ENCODE data around the gene ASXL1.

ASXL1 gene

GRCh38 chr20:32429343-32429742 is 71.2 kb downstream of the ASXL1 start:
- no peak for TF ChIP-seq CTCF (conservative IDR thresholded peaks at IDR 0.05; ENCODE audit: low read depth)
- no peak overlapping the region for H3K27ac ChIP-seq
- CTCF ChIA-PET = no interaction called here
- POLR2A ChIA-PET (ENCODE audit: low non-redundant PET) = no interaction called here
- DNase-seq (ENCODE audit: low spot score) = no peak

- no peak for DNase-seq (ENCODE audit: low spot score)
- no peak for TF ChIP-seq CTCF (conservative IDR thresholded peaks at IDR 0.05; ENCODE audit: low read depth)
- POLR2A ChIA-PET (ENCODE audit: low non-redundant PET) = no interaction called here
- no peak overlapping the region for H3K27ac ChIP-seq
- CTCF ChIA-PET = no interaction called here
These were observed 71.7 kb downstream of the ASXL1 start for GRCh38 chr20:32429745-32430360.

- no peak overlapping the region for H3K27ac ChIP-seq
- CTCF ChIA-PET = no interaction called here
- DNase-seq (ENCODE audit: low spot score) = no peak
- no peak for TF ChIP-seq CTCF (conservative IDR thresholded peaks at IDR 0.05; ENCODE audit: low read depth)
- POLR2A ChIA-PET (ENCODE audit: low non-redundant PET) = no interaction called here
These were observed 73.3 kb downstream of the ASXL1 start for GRCh38 chr20:32431457-32431856.

GRCh38 chr20:32432277-32432676 is 74.1 kb downstream of the ASXL1 start:
- no peak overlapping the region for H3K27ac ChIP-seq
- ChIA-PET CTCF (no interaction called here), POLR2A (ENCODE audit: low non-redundant PET) (no interaction called here)
- DNase-seq (ENCODE audit: low spot score) = no peak
- no peak for TF ChIP-seq CTCF (conservative IDR thresholded peaks at IDR 0.05; ENCODE audit: low read depth)

GRCh38 chr20:32433311-32434021 is 75.3 kb downstream of the ASXL1 start:
- TF ChIP-seq CTCF (conservative IDR thresholded peaks at IDR 0.05; ENCODE audit: low read depth) = no peak
- DNase-seq (ENCODE audit: low spot score) = no peak
- CTCF ChIA-PET = no interaction called here
- H3K27ac ChIP-seq = 0 out of 2 replicates have a peak overlapping the region, but pooled peaks have one; percentile 10
- POLR2A ChIA-PET (ENCODE audit: low non-redundant PET) = no interaction called here

- ChIA-PET POLR2A (ENCODE audit: low non-redundant PET) (no interaction called here), CTCF (no interaction called here)
- DNase-seq (ENCODE audit: low spot score) = no peak
- no peak for TF ChIP-seq CTCF (conservative IDR thresholded peaks at IDR 0.05; ENCODE audit: low read depth)
- no peak overlapping the region for H3K27ac ChIP-seq
These were observed 76.3 kb downstream of the ASXL1 start for GRCh38 chr20:32434434-32434833.
